Skeletal muscle satellite cell (primary cell): ENCODE results near the gene COL15A1.

ENCODE experiments used
- H3K27me3 ChIP-seq: 2 replicates; pipeline ENCODE4 v1.7.0; 2013; ENCODE audit warnings: low read length; ENCODE audit not compliant: control insufficient read depth, insufficient read depth
- H3K36me3 ChIP-seq: 2 replicates; pipeline ENCODE4 v1.7.0; 2013; ENCODE audit warnings: mild to moderate bottlenecking, control low read depth, low read length; ENCODE audit not compliant: insufficient read depth
- H3K4me1 ChIP-seq: 2 replicates; pipeline ENCODE4 v1.7.0; 2013; ENCODE audit warnings: low read length; ENCODE audit not compliant: control insufficient read depth, insufficient read depth
- H3K4me2 ChIP-seq: 2 replicates; pipeline ENCODE4 v1.7.0; 2013; ENCODE audit warnings: mild to moderate bottlenecking, low read length
- H3K4me3 ChIP-seq: 2 replicates; pipeline ENCODE4 v1.7.0; 2013; ENCODE audit warnings: low read length
- H3K9ac ChIP-seq: 2 replicates; pipeline ENCODE4 v1.7.0; 2013; ENCODE audit warnings: mild to moderate bottlenecking, low read depth, low read length, moderate library complexity
- H3K9me3 ChIP-seq: replicated peaks from 2 replicates; pipeline ENCODE4 v1.7.0; 2013; ENCODE audit warnings: mild to moderate bottlenecking, control low read depth, low read length

COL15A1 gene

DNA sequence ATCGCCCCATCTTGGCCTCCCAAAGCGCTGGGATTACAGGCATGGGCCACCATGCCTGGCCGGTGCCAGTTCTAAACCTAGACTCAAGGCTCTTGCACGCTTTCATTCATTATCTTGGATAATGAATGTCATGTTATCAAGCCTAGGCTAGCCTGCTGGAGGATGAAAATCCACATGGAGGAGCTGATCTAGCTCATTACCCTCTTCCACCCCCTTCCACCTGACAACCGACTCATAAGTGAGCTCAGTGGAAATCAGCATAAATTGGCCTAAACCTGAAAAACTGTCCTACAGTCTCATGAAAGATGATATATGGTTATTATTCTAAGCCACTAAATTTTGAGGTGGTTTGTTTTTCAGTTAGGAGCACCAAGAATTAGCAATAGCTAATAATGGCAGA lies 157.6 kb downstream of the COL15A1 start:
- no peak overlapping the region for H3K4me3 ChIP-seq
- H3K4me1 ChIP-seq: peaks cover 15% of the 10 kb centered on the region
- H3K36me3 ChIP-seq: no peaks in the 10 kb centered on the region
- no peaks in the 10 kb centered on the region for H3K9me3 ChIP-seq
- no peak overlapping the region for H3K4me2 ChIP-seq
- peaks cover 6% of the 10 kb centered on the region for H3K27me3 ChIP-seq
- H3K9ac ChIP-seq: no peak overlapping the region

GRCh38 chr9:99101812-99102211 lies 158.1 kb downstream of the COL15A1 start:
- H3K4me2 ChIP-seq: no peak overlapping the region
- H3K4me3 ChIP-seq: no peak overlapping the region
- H3K4me1 ChIP-seq: peaks cover 19% of the 10 kb centered on the region

DNA sequence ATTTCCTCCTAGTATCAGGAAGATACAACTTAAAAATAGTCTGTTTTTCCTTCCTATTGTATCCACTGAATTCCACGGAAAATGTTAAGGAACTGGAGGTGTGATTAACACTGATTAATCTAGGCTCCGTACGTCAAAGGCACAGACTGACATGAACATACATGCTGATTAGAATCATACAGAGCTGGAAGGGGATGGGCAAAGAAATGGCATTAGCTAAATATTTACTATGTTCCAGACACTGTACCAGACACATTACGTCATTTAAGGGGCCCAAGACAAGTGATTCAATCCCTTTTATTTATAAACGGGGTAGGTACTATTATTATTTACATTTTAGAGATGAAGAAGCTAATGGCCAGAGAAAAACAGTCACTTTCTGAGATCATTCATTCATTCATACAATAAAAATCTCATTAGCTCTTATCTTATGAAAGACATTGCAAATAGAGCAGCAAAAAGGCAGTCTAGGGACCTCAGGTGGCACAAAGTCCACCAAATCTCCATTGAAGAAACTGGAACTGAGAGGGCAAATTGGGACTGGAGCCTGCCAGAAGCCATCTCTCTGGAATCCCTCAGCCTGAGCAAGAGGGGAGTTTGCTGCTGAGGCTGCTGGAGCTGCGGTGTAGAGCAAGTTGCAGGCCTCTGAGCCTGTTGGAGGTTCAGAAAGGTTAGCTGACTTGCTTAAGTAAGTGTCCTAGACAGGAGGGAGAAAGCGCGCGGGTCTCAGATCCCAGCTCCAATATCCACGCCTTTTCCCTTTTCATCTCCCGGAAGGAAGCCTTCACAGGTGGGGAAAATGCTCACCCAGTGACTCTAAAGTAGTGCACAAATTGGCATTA lies 159.6 kb downstream of the COL15A1 start:
- Histone ChIP-seq H3K4me3 (no peak overlapping the region), H3K9me3 (no peaks in the 10 kb centered on the region), H3K4me1 (peaks cover 24% of the 10 kb centered on the region), H3K36me3 (no peaks in the 10 kb centered on the region), H3K9ac (peak overlapping the region; percentile 94), H3K27me3 (no peaks in the 10 kb centered on the region), H3K4me2 (peak overlapping the region; percentile 98)

More at GRCh38 chr9:99101812-99102211, 158.1 kb downstream of the COL15A1 start:
- H3K27me3 ChIP-seq: peaks cover 3% of the 10 kb centered on the region
- H3K36me3 ChIP-seq: no peaks in the 10 kb centered on the region
- no peaks in the 10 kb centered on the region for H3K9me3 ChIP-seq
- no peak overlapping the region for H3K9ac ChIP-seq

- Histone ChIP-seq H3K4me3 (peak overlapping the region; percentile 90), H3K9me3 (no peaks in the 10 kb centered on the region), H3K4me2 (peak overlapping the region; percentile 98), H3K9ac (peak overlapping the region; percentile 94), H3K4me1 (peaks cover 24% of the 10 kb centered on the region), H3K36me3 (no peaks in the 10 kb centered on the region), H3K27me3 (no peaks in the 10 kb centered on the region)
Observed at GRCh38 chr9:99103901-99104458, 160.3 kb downstream of the COL15A1 start.

- Histone ChIP-seq H3K9me3 (no peaks in the 10 kb centered on the region), H3K36me3 (no peaks in the 10 kb centered on the region), H3K4me1 (peaks cover 24% of the 10 kb centered on the region), H3K4me3 (peak within 1 kb of the TSS; percentile 90), H3K4me2 (peak within 1 kb of the TSS; percentile 98), H3K27me3 (no peaks in the 10 kb centered on the region), H3K9ac (peak within 1 kb of the TSS; percentile 94)
Observed at GRCh38 chr9:99104459-99105151, 160.9 kb downstream of the COL15A1 start, which contains the start of gene TGFBR1. TGFBR1 (plus strand) TSS chr9:99105113; CDS start chr9:99105206, 93 bp downstream.

DNA sequence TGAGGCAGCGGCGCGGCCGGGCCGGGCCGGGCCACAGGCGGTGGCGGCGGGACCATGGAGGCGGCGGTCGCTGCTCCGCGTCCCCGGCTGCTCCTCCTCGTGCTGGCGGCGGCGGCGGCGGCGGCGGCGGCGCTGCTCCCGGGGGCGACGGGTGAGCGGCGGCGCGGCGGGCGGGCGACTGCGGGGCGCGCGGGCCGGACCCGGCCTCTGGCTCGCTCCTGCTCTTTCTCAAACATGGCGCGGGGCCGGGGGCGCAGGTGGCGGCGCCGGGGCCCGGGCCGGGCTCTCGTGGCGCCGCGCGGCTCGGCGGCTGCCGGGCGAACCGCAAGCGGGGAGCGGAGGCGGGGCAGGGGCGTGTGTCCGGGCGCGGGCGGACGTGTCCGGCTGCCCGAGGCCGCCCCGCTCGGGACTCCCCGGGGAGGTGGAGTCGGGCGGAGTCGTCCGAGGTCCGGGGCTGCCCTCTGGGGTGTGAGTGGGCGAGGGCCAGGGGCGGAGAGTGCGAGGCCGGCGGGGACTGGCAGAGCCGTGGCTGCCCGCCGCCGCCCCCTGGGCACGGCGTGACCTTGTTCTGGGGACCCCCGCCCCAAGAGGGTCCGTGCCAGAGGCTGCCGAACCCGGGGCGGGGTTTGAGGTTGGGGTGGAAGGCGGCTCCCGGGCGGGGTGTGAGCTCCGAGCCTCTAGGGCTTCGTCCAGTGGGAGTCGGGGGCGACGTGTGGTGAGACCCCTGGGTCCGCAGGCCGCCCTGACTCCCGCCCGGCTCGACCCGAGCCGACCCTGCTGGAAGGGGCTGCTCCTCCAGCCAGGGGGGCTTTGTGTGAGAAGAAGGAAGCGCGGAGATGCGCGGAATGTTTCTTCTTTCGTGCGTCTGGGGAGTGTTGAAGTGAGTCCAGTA lies 161.7 kb downstream of the COL15A1 start:
- Histone ChIP-seq H3K27me3 (no peaks in the 10 kb centered on the region), H3K9ac (peak overlapping the region; percentile 94), H3K4me3 (peak overlapping the region; percentile 90), H3K4me2 (peak overlapping the region; percentile 98), H3K36me3 (no peaks in the 10 kb centered on the region), H3K4me1 (peaks cover 29% of the 10 kb centered on the region), H3K9me3 (no peaks in the 10 kb centered on the region)

- Histone ChIP-seq H3K9ac (peak overlapping the region; percentile 94), H3K4me1 (peaks cover 29% of the 10 kb centered on the region), H3K4me3 (peak overlapping the region; percentile 90), H3K36me3 (no peaks in the 10 kb centered on the region), H3K27me3 (no peaks in the 10 kb centered on the region), H3K4me2 (peak overlapping the region; percentile 85), H3K9me3 (no peaks in the 10 kb centered on the region)
Observed at GRCh38 chr9:99106044-99106375, 162.3 kb downstream of the COL15A1 start.

DNA sequence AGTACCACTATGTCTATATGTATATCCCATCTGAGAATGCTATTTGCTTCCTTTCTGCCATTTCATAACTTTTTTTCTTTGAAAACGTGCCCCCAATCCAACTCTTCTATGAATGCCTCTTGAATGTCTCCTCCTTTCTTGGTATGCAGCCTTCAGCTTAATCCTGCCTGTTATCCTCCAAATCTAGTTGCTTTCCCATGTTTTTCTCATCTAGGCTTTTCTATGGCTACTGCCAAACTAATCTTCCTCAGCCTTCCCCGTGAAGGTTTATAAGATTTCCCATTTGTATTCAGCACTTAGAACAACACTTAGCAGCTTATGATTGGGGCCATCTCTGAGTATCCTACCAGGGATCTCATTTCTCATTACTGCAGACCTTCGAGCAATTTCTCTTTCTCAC lies 163.7 kb downstream of the COL15A1 start:
- H3K4me3 ChIP-seq: no peak overlapping the region
- peak overlapping the region; percentile 85 for H3K4me2 ChIP-seq
- no peak overlapping the region for H3K9ac ChIP-seq
- H3K4me1 ChIP-seq: peaks cover 29% of the 10 kb centered on the region
- H3K9me3 ChIP-seq: no peaks in the 10 kb centered on the region
- H3K27me3 ChIP-seq: no peaks in the 10 kb centered on the region
- no peaks in the 10 kb centered on the region for H3K36me3 ChIP-seq

DNA sequence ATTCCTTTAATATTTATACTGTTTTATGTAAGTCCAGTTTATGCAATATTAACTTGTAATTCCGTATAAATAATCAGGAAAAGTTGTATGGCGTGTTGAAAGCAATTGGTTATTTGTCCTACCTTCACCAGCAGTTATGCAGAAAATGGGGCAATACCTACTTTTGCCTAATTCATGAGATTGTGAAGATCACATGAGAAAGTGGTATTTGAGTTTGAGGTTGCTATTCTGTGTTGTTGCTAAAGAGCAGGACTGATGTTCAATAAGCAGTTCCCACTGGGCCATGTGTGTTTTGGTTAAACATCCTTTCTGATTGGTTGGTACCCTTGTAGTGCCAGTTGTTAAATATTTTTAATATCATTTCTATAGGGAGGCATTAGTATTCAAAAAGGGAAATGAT lies 164.4 kb downstream of the COL15A1 start:
- Histone ChIP-seq H3K9ac (no peak overlapping the region), H3K4me3 (no peak overlapping the region), H3K36me3 (no peaks in the 10 kb centered on the region), H3K4me1 (peaks cover 29% of the 10 kb centered on the region), H3K9me3 (no peaks in the 10 kb centered on the region), H3K4me2 (no peak overlapping the region), H3K27me3 (no peaks in the 10 kb centered on the region)

- H3K9me3 ChIP-seq: no peaks in the 10 kb centered on the region
- H3K4me1 ChIP-seq: peaks cover 17% of the 10 kb centered on the region
- no peak overlapping the region for H3K4me3 ChIP-seq
- no peaks in the 10 kb centered on the region for H3K27me3 ChIP-seq
- no peaks in the 10 kb centered on the region for H3K36me3 ChIP-seq
- no peak overlapping the region for H3K9ac ChIP-seq
- H3K4me2 ChIP-seq: no peak overlapping the region
Observed at GRCh38 chr9:99109522-99109921, 165.8 kb downstream of the COL15A1 start.
